ENCODE data around the gene STK24. TPM values are rescaled to one million over a fixed set of nuclear protein-coding genes. Genes with fewer than 3 reads are reported as not detected.

Gene STK24
- total RNA-seq, 2 experiments from 2014 or later = 160 to 170 TPM

- CTCF ChIA-PET = interaction anchor here (0.9 to 1.2 kb wide), 3 partner anchors 11 to 174 kb away, joined by 3 to 5 read pairs (median 3); no protein-coding TSS in a partner anchor
- Mint-ChIP-seq H3K4me3 (no peak overlapping the region), H3K36me3 (ENCODE audit: low read depth) (peaks cover 52% of the 10 kb centered on the region), H3K27me3 (no peaks in the 10 kb centered on the region), H3K27ac (peak overlapping the region; percentile 21), H3K4me1 (peaks cover 38% of the 10 kb centered on the region), H3K9me3 (no peaks in the 10 kb centered on the region)
- POLR2A ChIA-PET = no interaction called here
- no peak for DNase-seq
These were observed 126.9 kb downstream of the STK24 start for GRCh38 chr13:98450026-98450425.

GRCh38 chr13:98449273-98449672, 127.6 kb downstream of the STK24 start:
- H3K4me1 Mint-ChIP-seq = peaks cover 38% of the 10 kb centered on the region
- H3K27me3 Mint-ChIP-seq = no peaks in the 10 kb centered on the region
- H3K9me3 Mint-ChIP-seq = no peaks in the 10 kb centered on the region
- H3K36me3 Mint-ChIP-seq (ENCODE audit: low read depth) = peaks cover 45% of the 10 kb centered on the region
- POLR2A ChIA-PET = no interaction called here
- CTCF ChIA-PET = interaction anchor here (1.0 kb wide), 1 partner anchor 12 kb away, joined by 3 read pairs; no protein-coding TSS in a partner anchor
- H3K27ac Mint-ChIP-seq = peak overlapping the region; percentile 21
- DNase-seq = no peak
- H3K4me3 Mint-ChIP-seq = no peak overlapping the region

GRCh38 chr13:98448642-98448928, 128.3 kb downstream of the STK24 start:
- Mint-ChIP-seq H3K27me3 (no peaks in the 10 kb centered on the region), H3K9me3 (no peaks in the 10 kb centered on the region), H3K27ac (peak overlapping the region; percentile 36), H3K36me3 (ENCODE audit: low read depth) (peaks cover 42% of the 10 kb centered on the region), H3K4me3 (no peak overlapping the region), H3K4me1 (peaks cover 39% of the 10 kb centered on the region)
- DNase-seq = no peak
- ChIA-PET CTCF (interaction anchor here (0.6 to 1.7 kb wide), 5 partner anchors 13 to 204 kb away, joined by 3 to 6 read pairs (median 3); no protein-coding TSS in a partner anchor), POLR2A (no interaction called here)

GRCh38 chr13:98447881-98448641, 128.8 kb downstream of the STK24 start:
- CTCF ChIA-PET = interaction anchor here (0.6 to 1.7 kb wide), 5 partner anchors 12 to 205 kb away, joined by 3 to 6 read pairs (median 3); no protein-coding TSS in a partner anchor
- H3K4me1 Mint-ChIP-seq = peaks cover 39% of the 10 kb centered on the region
- H3K4me3 Mint-ChIP-seq = no peak overlapping the region
- H3K9me3 Mint-ChIP-seq = no peaks in the 10 kb centered on the region
- H3K27me3 Mint-ChIP-seq = no peaks in the 10 kb centered on the region
- H3K27ac Mint-ChIP-seq = peak overlapping the region; percentile 36
- POLR2A ChIA-PET = no interaction called here
- no peak for DNase-seq
- H3K36me3 Mint-ChIP-seq (ENCODE audit: low read depth) = peaks cover 40% of the 10 kb centered on the region

- Mint-ChIP-seq H3K9me3 (no peaks in the 10 kb centered on the region), H3K27ac (peak overlapping the region; percentile 62), H3K27me3 (no peaks in the 10 kb centered on the region), H3K36me3 (ENCODE audit: low read depth) (peaks cover 35% of the 10 kb centered on the region), H3K4me1 (peaks cover 34% of the 10 kb centered on the region), H3K4me3 (no peak overlapping the region)
- DNase-seq = no peak
- ChIA-PET CTCF (interaction anchor here (1.0 to 3.5 kb wide), 3 partner anchors 11 to 239 kb away, joined by 3 to 30 read pairs (median 3); no protein-coding TSS in a partner anchor), POLR2A (no interaction called here)
These were observed 129.8 kb downstream of the STK24 start for GRCh38 chr13:98447130-98447529.

GRCh38 chr13:98446234-98446621, 130.7 kb downstream of the STK24 start:
- H3K9me3 Mint-ChIP-seq = no peaks in the 10 kb centered on the region
- DNase-seq = no peak
- H3K36me3 Mint-ChIP-seq (ENCODE audit: low read depth) = peaks cover 26% of the 10 kb centered on the region
- POLR2A ChIA-PET = no interaction called here
- no peak overlapping the region for H3K4me3 Mint-ChIP-seq
- peaks cover 25% of the 10 kb centered on the region for H3K4me1 Mint-ChIP-seq
- peak overlapping the region; percentile 62 for H3K27ac Mint-ChIP-seq
- CTCF ChIA-PET = interaction anchor here (0.8 to 3.5 kb wide), 8 partner anchors 19 to 239 kb away, joined by 3 to 30 read pairs (median 6); no protein-coding TSS in a partner anchor
- no peaks in the 10 kb centered on the region for H3K27me3 Mint-ChIP-seq

- no peaks in the 10 kb centered on the region for H3K9me3 Mint-ChIP-seq
- peaks cover 20% of the 10 kb centered on the region for H3K36me3 Mint-ChIP-seq (ENCODE audit: low read depth)
- H3K27me3 Mint-ChIP-seq = no peaks in the 10 kb centered on the region
- peak overlapping the region; percentile 85 for H3K27ac Mint-ChIP-seq
- POLR2A ChIA-PET = interaction anchor here (0.5 to 1.0 kb wide), 3 partner anchors 207 to 692 kb away, joined by 3 to 5 read pairs (median 3); no protein-coding TSS in a partner anchor
- DNase-seq = peak; percentile 76
- H3K4me1 Mint-ChIP-seq = peaks cover 18% of the 10 kb centered on the region
- CTCF ChIA-PET = interaction anchor here (0.6 to 3.5 kb wide), 26 partner anchors 9 to 394 kb away, joined by 3 to 30 read pairs (median 4); no protein-coding TSS in a partner anchor
- H3K4me3 Mint-ChIP-seq = no peak overlapping the region
These were observed 131.3 kb downstream of the STK24 start for GRCh38 chr13:98445340-98446233.

GRCh38 chr13:98444381-98444780, 132.5 kb downstream of the STK24 start:
- peak overlapping the region; percentile 41 for H3K27ac Mint-ChIP-seq
- CTCF ChIA-PET = interaction anchor here (0.8 to 3.5 kb wide), 8 partner anchors 11 to 229 kb away, joined by 3 to 30 read pairs (median 5); no protein-coding TSS in a partner anchor
- peaks cover 18% of the 10 kb centered on the region for H3K36me3 Mint-ChIP-seq (ENCODE audit: low read depth)
- no peak overlapping the region for H3K4me3 Mint-ChIP-seq
- no peaks in the 10 kb centered on the region for H3K27me3 Mint-ChIP-seq
- no peaks in the 10 kb centered on the region for H3K9me3 Mint-ChIP-seq
- peaks cover 14% of the 10 kb centered on the region for H3K4me1 Mint-ChIP-seq
- POLR2A ChIA-PET = no interaction called here
- DNase-seq = no peak

GRCh38 chr13:98443800-98444325, 133.0 kb downstream of the STK24 start:
- no peak for DNase-seq
- ChIA-PET POLR2A (no interaction called here), CTCF (interaction anchor here (0.5 to 3.5 kb wide), 2 partner anchors 35 to 209 kb away, joined by 3 to 30 read pairs; no protein-coding TSS in a partner anchor)
- H3K36me3 Mint-ChIP-seq (ENCODE audit: low read depth) = peaks cover 13% of the 10 kb centered on the region
- no peaks in the 10 kb centered on the region for H3K9me3 Mint-ChIP-seq
- H3K4me3 Mint-ChIP-seq = no peak overlapping the region
- H3K27me3 Mint-ChIP-seq = no peaks in the 10 kb centered on the region
- peaks cover 14% of the 10 kb centered on the region for H3K4me1 Mint-ChIP-seq
- peak overlapping the region; percentile 41 for H3K27ac Mint-ChIP-seq

GRCh38 chr13:98443329-98443728, 133.6 kb downstream of the STK24 start:
- H3K4me3 Mint-ChIP-seq = no peak overlapping the region
- CTCF ChIA-PET = interaction anchor here (0.5 kb wide), 1 partner anchor 34 kb away, joined by 3 read pairs; no protein-coding TSS in a partner anchor
- peaks cover 8% of the 10 kb centered on the region for H3K36me3 Mint-ChIP-seq (ENCODE audit: low read depth)
- H3K27ac Mint-ChIP-seq = no peak overlapping the region
- H3K9me3 Mint-ChIP-seq = no peaks in the 10 kb centered on the region
- H3K4me1 Mint-ChIP-seq = peaks cover 13% of the 10 kb centered on the region
- POLR2A ChIA-PET = no interaction called here
- no peak for DNase-seq
- H3K27me3 Mint-ChIP-seq = no peaks in the 10 kb centered on the region

- no peaks in the 10 kb centered on the region for H3K27me3 Mint-ChIP-seq
- peaks cover 6% of the 10 kb centered on the region for H3K36me3 Mint-ChIP-seq (ENCODE audit: low read depth)
- H3K4me1 Mint-ChIP-seq = peaks cover 12% of the 10 kb centered on the region
- H3K4me3 Mint-ChIP-seq = no peak overlapping the region
- CTCF ChIA-PET = no interaction called here
- POLR2A ChIA-PET = no interaction called here
- no peaks in the 10 kb centered on the region for H3K9me3 Mint-ChIP-seq
- DNase-seq = no peak
- H3K27ac Mint-ChIP-seq = no peak overlapping the region
These were observed 134.3 kb downstream of the STK24 start for GRCh38 chr13:98442391-98443230.

Measured in activated CD4-positive, alpha-beta T cell treated with anti-CD3 and anti-CD28 coated beads, Interleukin-2, amount 10 ng/mL, durations not matched to agents 7 days and 5 days (primary cell).